Measurements from ENCODE around the gene TBC1D4.

GRCh38 chr13:75378301-75378700 lies 103.7 kb downstream of the TBC1D4 start:
- TF ChIP-seq, protein P1, sequence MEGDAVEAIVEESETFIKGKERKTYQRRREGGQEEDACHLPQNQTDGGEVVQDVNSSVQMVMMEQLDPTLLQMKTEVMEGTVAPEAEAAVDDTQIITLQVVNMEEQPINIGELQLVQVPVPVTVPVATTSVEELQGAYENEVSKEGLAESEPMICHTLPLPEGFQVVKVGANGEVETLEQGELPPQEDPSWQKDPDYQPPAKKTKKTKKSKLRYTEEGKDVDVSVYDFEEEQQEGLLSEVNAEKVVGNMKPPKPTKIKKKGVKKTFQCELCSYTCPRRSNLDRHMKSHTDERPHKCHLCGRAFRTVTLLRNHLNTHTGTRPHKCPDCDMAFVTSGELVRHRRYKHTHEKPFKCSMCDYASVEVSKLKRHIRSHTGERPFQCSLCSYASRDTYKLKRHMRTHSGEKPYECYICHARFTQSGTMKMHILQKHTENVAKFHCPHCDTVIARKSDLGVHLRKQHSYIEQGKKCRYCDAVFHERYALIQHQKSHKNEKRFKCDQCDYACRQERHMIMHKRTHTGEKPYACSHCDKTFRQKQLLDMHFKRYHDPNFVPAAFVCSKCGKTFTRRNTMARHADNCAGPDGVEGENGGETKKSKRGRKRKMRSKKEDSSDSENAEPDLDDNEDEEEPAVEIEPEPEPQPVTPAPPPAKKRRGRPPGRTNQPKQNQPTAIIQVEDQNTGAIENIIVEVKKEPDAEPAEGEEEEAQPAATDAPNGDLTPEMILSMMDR (IDR thresholded peaks at IDR 0.05): no peak
- TF ChIP-seq EP300 (IDR thresholded peaks at IDR 0.05) (no peak), POLR2A (IDR thresholded peaks at IDR 0.05; ENCODE audit: low read depth) (no peak)

Measured in esophagus muscularis mucosa (tissue), 4 donors.